HepG2 (cell line): ENCODE data around the gene RAB11FIP2. TPM values are rescaled to one million over a fixed set of nuclear protein-coding genes. Genes with fewer than 3 reads are reported as not detected.

Experiments
- ATAC-seq: fragments of 200-7000 bp; cut with Tn5 transposase; 3 replicates; pipeline ENCODE4 v1.9.1; 2020; ENCODE audit warnings: mild to moderate bottlenecking, moderate library complexity
- BruUV-seq: library from RNA; stranded (reverse); fragments of 400-500 nt; replicated peaks from 2 replicates; lab custom pipeline; 2021; lab: Mats Ljungman, UMichigan
- CTCF ChIA-PET: fragments of 300-600 bp; formaldehyde crosslinking; extraction: SDS; loops from one replicate; lab custom pipeline; 2021; ENCODE audit warnings: low total read pairs, inconsistent platforms, low intra/inter-chr PET ratio; lab: Yijun Ruan, JAX
- POLR2A ChIA-PET: fragments of 350-600 bp; sonication (Branson Sonifier 250); formaldehyde crosslinking; loops from one replicate; lab custom pipeline; 2020; ENCODE audit warnings: antibody characterized with exemption, inconsistent platforms; lab: Yijun Ruan, JAX
- DNase-seq: peaks from one replicate; pipeline ENCODE4 v3.0.0-alpha.2; 2015; ENCODE audit warnings: low spot score
- FAIRE-seq: peaks from 3 replicates; lab custom pipeline; 2011; peaks lifted over from hg19 to GRCh38; lab: Jason Lieb, UNC
- H2AFZ ChIP-seq: one replicate; pipeline ENCODE4 v1.6.1; 2011; ENCODE audit warnings: low read length, inconsistent platforms
- H3K27ac ChIP-seq: fragments of 300-600 bp; 3 replicates; pipeline ENCODE4 v1.8.0; 2011; ENCODE audit warnings: mixed run types, mild to moderate bottlenecking, mixed read lengths, low read length, inconsistent platforms; ENCODE audit not compliant: insufficient read depth; ENCODE audit errors: extremely low read length
- H3K27me3 ChIP-seq, 2 experiments: fragments of 200-600 bp in 1 of 2; 2 replicates in 1 of 2; 3 replicates in 1 of 2; pipeline versions ENCODE4 v1.6.0 to v1.8.0; 2011; ENCODE audit warnings: low read length in 2 of 2, mild to moderate bottlenecking in 2 of 2, moderate library complexity in 2 of 2, inconsistent platforms in 1 of 2; ENCODE audit not compliant: insufficient read depth in 2 of 2, control insufficient read depth in 1 of 2
- H3K36me3 ChIP-seq, 2 experiments: fragments of 200-600 bp in 1 of 2; replicated peaks in 1 of 2; 2 replicates in 1 of 2; 3 replicates in 1 of 2; pipeline versions ENCODE4 v1.5.1 to v1.8.0; 2011; ENCODE audit warnings: low read length in 2 of 2, inconsistent platforms in 1 of 2; ENCODE audit not compliant: insufficient read depth in 2 of 2, control insufficient read depth in 1 of 2
- H3K4me1 ChIP-seq: 2 replicates; pipeline ENCODE4 v1.5.1; 2012; ENCODE audit warnings: low read length, inconsistent platforms; ENCODE audit not compliant: insufficient read depth
- H3K4me2 ChIP-seq: 2 replicates; pipeline ENCODE4 v1.6.0; 2011; ENCODE audit warnings: low read depth, low read length, inconsistent platforms
- H3K4me3 ChIP-seq, 3 experiments: fragments of 200-600 bp in 1 of 3; sonication (generic), shearing (Covaris generic) in 1 of 3; replicated peaks in 1 of 3; 2 replicates each; pipeline ENCODE4 v1.5.1; 2011 to 2016; ENCODE audit warnings: low read length in 3 of 3, inconsistent platforms in 2 of 3, low read depth in 2 of 3, mild to moderate bottlenecking in 2 of 3, control low read depth in 1 of 3, mixed read lengths in 1 of 3; ENCODE audit not compliant: insufficient read depth in 1 of 3
- H3K79me2 ChIP-seq: one replicate; pipeline ENCODE4 v1.6.1; 2011; ENCODE audit warnings: low read length, inconsistent platforms; ENCODE audit not compliant: insufficient read depth
- H3K9ac ChIP-seq: 2 replicates; pipeline ENCODE4 v1.6.0; 2011; ENCODE audit warnings: mild to moderate bottlenecking, low read depth, low read length, inconsistent platforms; ENCODE audit not compliant: insufficient read depth
- H3K9me3 ChIP-seq: 2 replicates; pipeline ENCODE4 v1.5.1; 2012; ENCODE audit warnings: mild to moderate bottlenecking, low read length
- H4K20me1 ChIP-seq: 2 replicates; pipeline ENCODE4 v1.6.0; 2011; ENCODE audit warnings: inconsistent platforms, mild to moderate bottlenecking, low read length, moderate library complexity; ENCODE audit not compliant: insufficient read depth
- CCDC6 ChIP-seq: sonication (generic); formaldehyde crosslinking; IDR thresholded peaks from 2 replicates; pipeline ENCODE4 v1.8.1; 2022; ENCODE audit warnings: mild to moderate bottlenecking, missing genetic modification reagents, moderate library complexity
- GTF3A ChIP-seq: sonication (generic); formaldehyde crosslinking; conservative IDR thresholded peaks from 2 replicates; pipeline ENCODE4 v1.4.0; 2020; ENCODE audit warnings: mild to moderate bottlenecking, missing genetic modification reagents
- KLF9 ChIP-seq: IDR thresholded peaks from 2 replicates; pipeline ENCODE4 v1.6.1; 2016; ENCODE audit warnings: low read depth
- KMT2A ChIP-seq: sonication (generic); formaldehyde crosslinking; IDR thresholded peaks from 2 replicates; pipeline ENCODE4 v1.4.0; 2020; ENCODE audit warnings: missing genetic modification reagents
- MZF1 ChIP-seq: sonication (generic); formaldehyde crosslinking; IDR thresholded peaks from 2 replicates; pipeline ENCODE4 v1.8.1; 2023; ENCODE audit warnings: mild to moderate bottlenecking, missing genetic modification reagents, borderline replicate concordance
- PLRG1 ChIP-seq: fragments of 450-650 bp; conservative IDR thresholded peaks from 2 replicates; pipeline ENCODE4 v1.6.1; 2016
- SMARCE1 ChIP-seq: fragments of 450-650 bp; IDR thresholded peaks from 2 replicates; pipeline ENCODE4 v1.6.1; 2017; ENCODE audit warnings: borderline replicate concordance
- TOPORS ChIP-seq: sonication (generic); formaldehyde crosslinking; IDR thresholded peaks from 2 replicates; pipeline ENCODE4 v1.8.0; 2023; ENCODE audit warnings: mild to moderate bottlenecking, missing genetic modification reagents
- ZBED4 ChIP-seq: sonication (generic); formaldehyde crosslinking; IDR thresholded peaks from 2 replicates; pipeline ENCODE4 v1.4.0; 2020; ENCODE audit warnings: missing genetic modification reagents, borderline replicate concordance
- ZBTB25 ChIP-seq: IDR thresholded peaks from 2 replicates; pipeline ENCODE4 v1.6.1; 2018; ENCODE audit warnings: missing genetic modification reagents
- ZNF207 ChIP-seq: fragments of 450-650 bp; IDR thresholded peaks from 2 replicates; pipeline ENCODE4 v1.6.1; 2016; ENCODE audit warnings: antibody characterized with exemption, borderline replicate concordance
- ZNF24 ChIP-seq: fragments of 450-650 bp; IDR thresholded peaks from 2 replicates; pipeline ENCODE4 v1.6.1; 2017; ENCODE audit warnings: antibody characterized with exemption, mild to moderate bottlenecking
- ZNF329 ChIP-seq: sonication (generic); formaldehyde crosslinking; IDR thresholded peaks from 2 replicates; pipeline ENCODE4 v1.9.0; 2021; ENCODE audit warnings: low read depth, mild to moderate bottlenecking, missing genetic modification reagents
- ZNF577 ChIP-seq: sonication (generic); formaldehyde crosslinking; IDR thresholded peaks from 2 replicates; pipeline ENCODE4 v1.4.0; 2020; ENCODE audit warnings: mild to moderate bottlenecking, low read depth, missing genetic modification reagents, borderline replicate concordance
- ZNF737 ChIP-seq: sonication (generic); formaldehyde crosslinking; IDR thresholded peaks from 2 replicates; pipeline ENCODE4 v1.5.0; 2020; ENCODE audit warnings: missing genetic modification reagents, mild to moderate bottlenecking, borderline replicate concordance
- WGBS: methylation state at CpG from one replicate; pipeline ENCODE4 v1.1.6; 2017; ENCODE audit warnings: low lambda C conversion rate; 5-methylcytosine and 5-hydroxymethylcytosine counted together
- in situ Hi-C: cut with HindIII; loops from 2 replicates; pipeline ENCODE4 v1.10.0; 2017; ENCODE audit warnings: low pct_unique_long_range_greater_than_20kb; ENCODE audit not compliant: extremely low pct_ligation_motif_present
- intact Hi-C: fragments of 100-400 bp; cut with micrococcal nuclease; formaldehyde crosslinking; loops from one replicate; pipeline ENCODE4 v1.10.0; 2022; ENCODE audit not compliant: unreplicated experiment
- polyA plus RNA-seq, 8 experiments: library from polyadenylated mRNA; depleted of rRNA in 3 of 8; stranded (reverse) in 7 of 8; unstranded in 1 of 8; fragments of >200 nt; fragmentation: Illumina TruSeq in 4 of 8; extraction: Trizol in 4 of 8; gene quantifications; 2 replicates each; pipeline versions ENCODE4 v1.2.1 to v1.2.3, GENCODE V29; 2011 to 2016; ENCODE audit warnings: low read depth in 4 of 8, missing spikeins in 1 of 8, mixed read lengths in 1 of 8; ENCODE audit not compliant: insufficient read depth in 1 of 8
- total RNA-seq, 5 experiments: library from RNA; depleted of rRNA; stranded (reverse); fragments of >200 nt; fragmentation: Illumina TruSeq; extraction: Trizol; gene quantifications; 2 replicates each; pipeline ENCODE4 v1.2.3, GENCODE V29; 2016; ENCODE audit warnings: low read depth in 1 of 5
- TF ChIP-seq, protein P1 (sequence below), 2 experiments: sonication (generic) in 1 of 2; formaldehyde crosslinking in 1 of 2; IDR thresholded peaks; 2 replicates each; pipeline versions ENCODE4 v1.4.0 to v1.6.1; 2018 to 2020; ENCODE audit warnings: missing genetic modification reagents in 2 of 2, borderline replicate concordance in 1 of 2, low read depth in 1 of 2, mild to moderate bottlenecking in 1 of 2, missing biosample characterization in 1 of 2
- TF ChIP-seq, protein P2 (sequence below): sonication (generic); formaldehyde crosslinking; IDR thresholded peaks from 2 replicates; pipeline ENCODE4 v1.4.0; 2020; ENCODE audit warnings: missing genetic modification reagents

Gene RAB11FIP2
- total and polyA plus RNA-seq, 2 of the 13 experiments (the other 11 are each of a cell fraction or from before 2014, with no cell fraction given) = 4.7 to 13.0 TPM

DNA sequence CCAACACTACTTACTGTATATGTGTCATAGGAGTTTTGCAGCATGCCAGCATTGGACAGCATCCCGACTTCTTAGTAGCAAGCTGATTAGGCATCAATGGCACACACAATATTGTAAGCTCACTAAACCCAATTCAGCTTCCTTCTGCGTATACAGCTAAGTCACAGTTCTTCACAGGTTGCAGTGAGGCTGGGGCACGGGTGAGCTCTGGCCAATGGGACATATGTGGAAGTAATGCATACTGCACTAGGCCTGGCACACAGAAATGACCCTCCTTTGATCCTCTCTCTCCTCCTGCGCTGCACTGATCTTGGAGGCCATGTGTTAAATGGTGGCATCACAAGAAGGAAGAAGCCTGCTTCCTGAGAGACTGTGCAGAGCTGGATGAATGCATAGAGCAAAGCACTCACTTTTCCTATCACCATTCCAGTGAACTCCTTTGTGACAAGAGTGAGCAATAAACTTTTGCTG lies 11.9 kb downstream of the RAB11FIP2 start:
- H3K4me1 ChIP-seq = no peaks in the 10 kb centered on the region
- H3K9me3 ChIP-seq = no peaks in the 10 kb centered on the region
- DNase-seq = no peak
- H3K27me3 ChIP-seq = no peaks in the 10 kb centered on the region
- intact Hi-C loops (no loop called here), in situ Hi-C loops (no loop called here)
- FAIRE-seq = no peak
- H3K27ac ChIP-seq = no peak overlapping the region
- ChIA-PET CTCF (no interaction called here), POLR2A (no interaction called here)
- BruUV-seq = no TSS peak
- no peak for ATAC-seq
- no peak overlapping the region for H3K4me3 ChIP-seq
- H3K9ac ChIP-seq = no peak overlapping the region
- H3K36me3 ChIP-seq = peaks cover 0 to 4% of the 10 kb centered on the region in 2 experiments; a peak in 2 of 5 replicates
- no peaks in the 10 kb centered on the region for H4K20me1 ChIP-seq
- WGBS = 85% methylated on average over 3 of the region's 4 CpGs
- H2AFZ ChIP-seq = no peak overlapping the region
- no peak overlapping the region for H3K4me2 ChIP-seq
- no peaks in the 10 kb centered on the region for H3K79me2 ChIP-seq
- TF ChIP-seq CCDC6 (CRISPR knock-in tag) (no peak), ZNF737 (CRISPR knock-in tag) (no peak), KLF9 (CRISPR knock-in tag) (no peak), PLRG1 (no peak), TOPORS (no peak), ZNF577 (CRISPR knock-in tag) (no peak), KMT2A (CRISPR knock-in tag) (no peak), MZF1 (CRISPR knock-in tag) (no peak), ZNF207 (no peak), ZNF24 (no peak), GTF3A (CRISPR knock-in tag) (no peak), ZBED4 (CRISPR knock-in tag) (no peak), ZNF329 (no peak), SMARCE1 (no peak), ZBTB25 (no peak)
- TF ChIP-seq, protein P1, sequence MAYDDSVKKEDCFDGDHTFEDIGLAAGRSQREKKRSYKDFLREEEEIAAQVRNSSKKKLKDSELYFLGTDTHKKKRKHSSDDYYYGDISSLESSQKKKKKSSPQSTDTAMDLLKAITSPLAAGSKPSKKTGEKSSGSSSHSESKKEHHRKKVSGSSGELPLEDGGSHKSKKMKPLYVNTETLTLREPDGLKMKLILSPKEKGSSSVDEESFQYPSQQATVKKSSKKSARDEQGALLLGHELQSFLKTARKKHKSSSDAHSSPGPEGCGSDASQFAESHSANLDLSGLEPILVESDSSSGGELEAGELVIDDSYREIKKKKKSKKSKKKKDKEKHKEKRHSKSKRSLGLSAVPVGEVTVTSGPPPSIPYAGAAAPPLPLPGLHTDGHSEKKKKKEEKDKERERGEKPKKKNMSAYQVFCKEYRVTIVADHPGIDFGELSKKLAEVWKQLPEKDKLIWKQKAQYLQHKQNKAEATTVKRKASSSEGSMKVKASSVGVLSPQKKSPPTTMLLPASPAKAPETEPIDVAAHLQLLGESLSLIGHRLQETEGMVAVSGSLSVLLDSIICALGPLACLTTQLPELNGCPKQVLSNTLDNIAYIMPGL (CRISPR knock-in tag; IDR thresholded peaks at IDR 0.05; ENCODE audit: borderline replicate concordance in 1 of 2, low read depth in 1 of 2) = no peak
- TF ChIP-seq, protein P2, sequence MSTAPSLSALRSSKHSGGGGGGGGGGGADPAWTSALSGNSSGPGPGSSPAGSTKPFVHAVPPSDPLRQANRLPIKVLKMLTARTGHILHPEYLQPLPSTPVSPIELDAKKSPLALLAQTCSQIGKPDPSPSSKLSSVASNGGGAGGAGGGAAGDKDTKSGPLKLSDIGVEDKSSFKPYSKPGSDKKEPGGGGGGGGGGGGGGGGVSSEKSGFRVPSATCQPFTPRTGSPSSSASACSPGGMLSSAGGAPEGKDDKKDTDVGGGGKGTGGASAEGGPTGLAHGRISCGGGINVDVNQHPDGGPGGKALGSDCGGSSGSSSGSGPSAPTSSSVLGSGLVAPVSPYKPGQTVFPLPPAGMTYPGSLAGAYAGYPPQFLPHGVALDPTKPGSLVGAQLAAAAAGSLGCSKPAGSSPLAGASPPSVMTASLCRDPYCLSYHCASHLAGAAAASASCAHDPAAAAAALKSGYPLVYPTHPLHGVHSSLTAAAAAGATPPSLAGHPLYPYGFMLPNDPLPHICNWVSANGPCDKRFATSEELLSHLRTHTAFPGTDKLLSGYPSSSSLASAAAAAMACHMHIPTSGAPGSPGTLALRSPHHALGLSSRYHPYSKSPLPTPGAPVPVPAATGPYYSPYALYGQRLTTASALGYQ (CRISPR knock-in tag) = no peak
